A549 (cell line): ENCODE data around the gene BCAS4. TPM values are rescaled to one million over a fixed set of nuclear protein-coding genes. Genes with fewer than 3 reads are reported as not detected.
"Not testable (repeated sequence)": the region's sequence is repeated elsewhere in the genome, so short reads cannot be mapped to it uniquely, and the experiment has no call there.

Source experiments
- ATAC-seq, 2 experiments: fragments of 200-7000 bp in 1 of 2; fragments of >200 bp in 1 of 2; cut with Nextera tagmentation in 1 of 2; cut with Tn5 transposase in 1 of 2; 3 replicates each; pipeline versions ENCODE4 v1.8.0 to v1.9.1; 2018 to 2020; ENCODE audit warnings: mild to moderate bottlenecking in 1 of 2, moderate library complexity in 1 of 2
- CTCF ChIA-PET: fragments of 300-600 bp; sonication (Branson Sonifier 250); formaldehyde crosslinking; extraction: SDS; loops from one replicate; lab custom pipeline; 2021; ENCODE audit warnings: antibody characterized with exemption, inconsistent platforms; lab: Yijun Ruan, JAX
- POLR2A ChIA-PET: fragments of 350-600 bp; formaldehyde crosslinking; extraction: SDS; loops from one replicate; lab custom pipeline; 2021; ENCODE audit warnings: antibody characterized with exemption, inconsistent platforms; lab: Yijun Ruan, JAX
- DNase-seq, 2 experiments: peaks; one replicate each; pipeline versions ENCODE4 v3.0.0 to v3.0.0-alpha.2; 2011 to 2016; ENCODE audit warnings: low read depth in 1 of 2, low spot score in 1 of 2
- FAIRE-seq: peaks from 2 replicates; lab custom pipeline; 2011; peaks lifted over from hg19 to GRCh38; lab: Jason Lieb, UNC
- H3K27ac ChIP-seq, 2 experiments: fragments of >200 bp; sonication (Bioruptor Twin); formaldehyde crosslinking; 3 replicates each; pipeline ENCODE4 v1.5.1; 2016 to 2017
- H3K4me1 ChIP-seq: fragments of >200 bp; sonication (Bioruptor Twin); formaldehyde crosslinking; 3 replicates; pipeline ENCODE4 v1.6.1; 2016
- H3K4me2 ChIP-seq: fragments of >200 bp; sonication (Bioruptor Twin); formaldehyde crosslinking; 3 replicates; pipeline ENCODE4 v1.6.1; 2016
- H3K4me3 ChIP-seq: fragments of >200 bp; sonication (Bioruptor Twin); formaldehyde crosslinking; 3 replicates; pipeline ENCODE4 v1.5.1; 2016
- H3K9me3 ChIP-seq: fragments of >200 bp; sonication (Bioruptor Twin); formaldehyde crosslinking; 3 replicates; pipeline ENCODE4 v1.6.1; 2016
- CBX2 ChIP-seq: fragments of 200-600 bp; sonication (generic); IDR thresholded peaks from 2 replicates; pipeline ENCODE4 v1.6.1; 2016; ENCODE audit warnings: low read depth, mild to moderate bottlenecking, borderline replicate concordance
- CTCF ChIP-seq: fragments of >200 bp; sonication (Bioruptor Twin); formaldehyde crosslinking; IDR thresholded peaks from 3 replicates; pipeline ENCODE4 v1.5.1; 2016
- EHF ChIP-seq: fragments of 250-450 bp; sonication (Bioruptor Pico); IDR thresholded peaks from 2 replicates; pipeline ENCODE4 v1.5.0; 2020; ENCODE audit warnings: mild to moderate bottlenecking
- ELK1 ChIP-seq: fragments of 150-350 bp; IDR thresholded peaks from 2 replicates; pipeline ENCODE4 v1.6.1; 2014; ENCODE audit warnings: low read depth, mild to moderate bottlenecking, low read length
- EP300 ChIP-seq, 2 experiments: fragments of >200 bp; sonication (Bioruptor Twin); formaldehyde crosslinking; IDR thresholded peaks; 2 replicates in 1 of 2; 3 replicates in 1 of 2; pipeline ENCODE4 v1.6.1; 2016 to 2017
- FOSB ChIP-seq: fragments of 250-450 bp; sonication (Bioruptor Pico); IDR thresholded peaks from 2 replicates; pipeline ENCODE4 v1.5.0; 2020; ENCODE audit warnings: mild to moderate bottlenecking, moderate library complexity
- GATA3 ChIP-seq: IDR thresholded peaks from 2 replicates; pipeline ENCODE4 v1.6.1; 2012; ENCODE audit warnings: borderline replicate concordance
- HDAC2 ChIP-seq: fragments of 200-600 bp; sonication (generic); IDR thresholded peaks from 2 replicates; pipeline ENCODE4 v1.6.1; 2016
- HMGXB4 ChIP-seq: fragments of 250-450 bp; sonication (Bioruptor Pico); IDR thresholded peaks from 2 replicates; pipeline ENCODE4 v1.5.0; 2021; ENCODE audit warnings: mild to moderate bottlenecking, moderate library complexity, borderline replicate concordance
- HOXA7 ChIP-seq: fragments of 250-450 bp; sonication (Bioruptor Pico); IDR thresholded peaks from 2 replicates; pipeline ENCODE4 v1.5.0; 2020; ENCODE audit warnings: mild to moderate bottlenecking, moderate library complexity
- KDM1A ChIP-seq: fragments of 200-600 bp; sonication (generic); IDR thresholded peaks from 2 replicates; pipeline ENCODE4 v1.6.1; 2016; ENCODE audit warnings: low read depth, mild to moderate bottlenecking
- MAFK ChIP-seq: fragments of 450-650 bp; IDR thresholded peaks from 2 replicates; pipeline ENCODE4 v1.6.1; 2014; ENCODE audit not compliant: partially characterized antibody
- MAZ ChIP-seq: fragments of 150-350 bp; IDR thresholded peaks from 2 replicates; pipeline ENCODE4 v1.6.1; 2014; ENCODE audit warnings: antibody characterized with exemption, low read depth, low read length, borderline replicate concordance
- NPAS2 ChIP-seq: fragments of 250-450 bp; sonication (Bioruptor Pico); IDR thresholded peaks from 2 replicates; pipeline ENCODE4 v1.8.0; 2022; ENCODE audit warnings: mild to moderate bottlenecking, moderate library complexity, borderline replicate concordance
- PHF8 ChIP-seq: fragments of 200-600 bp; sonication (generic); IDR thresholded peaks from 2 replicates; pipeline ENCODE4 v1.6.1; 2016; ENCODE audit warnings: low read depth, mild to moderate bottlenecking, antibody characterized with exemption, moderate library complexity, borderline replicate concordance
- RAD21 ChIP-seq, 2 experiments: fragments of >200 bp in 1 of 2; sonication (Bioruptor Twin) in 1 of 2; formaldehyde crosslinking in 1 of 2; IDR thresholded peaks in 1 of 2; conservative IDR thresholded peaks in 1 of 2; 2 replicates in 1 of 2; 3 replicates in 1 of 2; pipeline ENCODE4 v1.6.1; 2012 to 2018; ENCODE audit warnings: inconsistent platforms in 1 of 2
- RARB ChIP-seq: fragments of 250-450 bp; sonication (Bioruptor Pico); IDR thresholded peaks from 2 replicates; pipeline ENCODE4 v1.8.0; 2021; ENCODE audit warnings: mild to moderate bottlenecking, moderate library complexity
- RCOR1 ChIP-seq: fragments of 150-350 bp; IDR thresholded peaks from 2 replicates; pipeline ENCODE4 v1.6.1; 2014; ENCODE audit warnings: antibody characterized with exemption, low read length, low read depth
- SMC3 ChIP-seq: fragments of >200 bp; sonication (Bioruptor Twin); formaldehyde crosslinking; IDR thresholded peaks from 3 replicates; pipeline ENCODE4 v1.6.1; 2018; ENCODE audit warnings: inconsistent platforms
- TFCP2L1 ChIP-seq: fragments of 250-450 bp; sonication (Bioruptor Pico); IDR thresholded peaks from 2 replicates; pipeline ENCODE4 v1.5.0; 2021; ENCODE audit warnings: mild to moderate bottlenecking
- WGBS: methylation state at CpG from one replicate; pipeline ENCODE4 v1.1.6; 2017; ENCODE audit errors: missing lambda C conversion rate; 5-methylcytosine and 5-hydroxymethylcytosine counted together
- polyA plus RNA-seq, 4 experiments: library from polyadenylated mRNA; depleted of rRNA in 3 of 4; stranded (reverse); fragments of >200 nt; fragmentation: RNase III in 1 of 4; extraction: RNeasy Plus Mini Kit Qiagen cat#74134 plus additional on column Dnase treatment in 1 of 4; gene quantifications; 2 replicates in 3 of 4; 3 replicates in 1 of 4; pipeline ENCODE4 v1.2.3, GENCODE V29; 2011 to 2017

Gene BCAS4
- polyA plus RNA-seq, 2 of the 4 experiments (the other 2 are of a cell fraction): 16.9 to 48.4 TPM

GRCh38 chr20:50792708-50793574 is 1.9 kb upstream of the BCAS4 start:
- ATAC-seq (no peak), DNase-seq (no peak), FAIRE-seq (no peak)
- peak overlapping the region in 1 of 2 experiments; percentile 43; a peak in 3 of 6 replicates for H3K27ac ChIP-seq
- 73% methylated on average over 14 of the region's 14 CpGs for WGBS
- ChIA-PET CTCF (interaction anchor here (0.6 to 15.3 kb wide), 21 partner anchors 10 to 653 kb away, joined by 3 to 347 read pairs (median 6); partner anchors contain the start of gene ADNP), POLR2A (interaction anchor here (0.6 to 3.0 kb wide), 4 partner anchors 138 to 277 kb away, joined by 3 to 31 read pairs (median 8); partner anchors contain the start of genes ADNP and DPM1)
- H3K4me3 ChIP-seq: no peak overlapping the region
- TF ChIP-seq RAD21 (conservative IDR thresholded peaks at IDR 0.05 in 1 of 2, IDR thresholded peaks at IDR 0.05 in 1 of 2) (no peak), NPAS2 (CRISPR knock-in tag) (no peak), CBX2 (no peak), ELK1 (no peak), TFCP2L1 (CRISPR knock-in tag) (no peak), FOSB (CRISPR knock-in tag) (no peak), RCOR1 (no peak), EP300 (IDR thresholded peaks at IDR 0.05) (no peak)
- H3K4me2 ChIP-seq: no peak overlapping the region
- H3K9me3 ChIP-seq: no peaks in the 10 kb centered on the region
- H3K4me1 ChIP-seq: peaks cover 28% of the 10 kb centered on the region

- not testable (repeated sequence) for FAIRE-seq
- CTCF ChIA-PET: interaction anchor here (0.6 to 15.3 kb wide), 29 partner anchors 9 to 654 kb away, joined by 3 to 347 read pairs (median 6); partner anchors contain the start of gene ADNP
- WGBS: 60% methylated on average over 13 of the region's 13 CpGs
These were observed 1.3 kb upstream of the BCAS4 start for GRCh38 chr20:50793575-50794016.

GRCh38 chr20:50794181-50794845 is 548 bp upstream of the BCAS4 start:
- no peak for FAIRE-seq
- CTCF ChIA-PET: interaction anchor here (0.6 to 15.3 kb wide), 94 partner anchors 8 to 769 kb away, joined by 3 to 347 read pairs (median 4); partner anchors contain the start of genes ADNP, CEBPB, DPM1 and MOCS3
- Histone ChIP-seq H3K4me1 (peaks cover 19% of the 10 kb centered on the region), H3K27ac (peak overlapping the region; percentile 1 to 61; a peak in 4 of 6 replicates), H3K4me3 (peak overlapping the region; percentile 85; the same call in 2 of the 3 replicates), H3K9me3 (no peaks in the 10 kb centered on the region), H3K4me2 (peak overlapping the region; percentile 90)
- 53% methylated on average over 32 of the region's 35 CpGs for WGBS
- ATAC-seq: peak; percentile 1 to 5; a peak in 4 of 6 replicates
- POLR2A ChIA-PET: interaction anchor here (0.6 to 3.0 kb wide), 7 partner anchors 32 to 973 kb away, joined by 3 to 31 read pairs (median 5); partner anchors contain the start of genes ADNP, DPM1 and MOCS3
- no peak for DNase-seq
- no peak for TF ChIP-seq PHF8
- no peak for TF ChIP-seq HOXA7 (CRISPR knock-in tag)
- no peak for TF ChIP-seq RAD21 (conservative IDR thresholded peaks at IDR 0.05 in 1 of 2, IDR thresholded peaks at IDR 0.05 in 1 of 2)
- no peak for TF ChIP-seq TFCP2L1 (CRISPR knock-in tag)
- TF ChIP-seq EHF: no peak
- TF ChIP-seq RARB (CRISPR knock-in tag): no peak
- TF ChIP-seq HDAC2: no peak
- TF ChIP-seq MAZ: no peak
- no peak for TF ChIP-seq SMC3
- no peak for TF ChIP-seq KDM1A
- no peak for TF ChIP-seq MAFK
- TF ChIP-seq HMGXB4 (CRISPR knock-in tag): no peak
- TF ChIP-seq GATA3: no peak

More at GRCh38 chr20:50793575-50794016, 1.3 kb upstream of the BCAS4 start:
- POLR2A ChIA-PET: interaction anchor here (0.6 to 3.0 kb wide), 2 partner anchors 137 to 277 kb away, joined by 3 to 31 read pairs; partner anchors contain the start of gene ADNP
- H3K27ac ChIP-seq: peak overlapping the region in 1 of 2 experiments; percentile 43; a peak in 1 of 6 replicates
- peaks cover 23% of the 10 kb centered on the region for H3K4me1 ChIP-seq
- not testable (repeated sequence) for H3K4me2 ChIP-seq, H3K9me3 ChIP-seq, ATAC-seq, H3K4me3 ChIP-seq
- peak in 1 of 2 experiments; percentile 70 for DNase-seq
- peak; percentile 48 for TF ChIP-seq CTCF
